ENCODE measurements around the gene MAPK12.

Gene MAPK12

DNA sequence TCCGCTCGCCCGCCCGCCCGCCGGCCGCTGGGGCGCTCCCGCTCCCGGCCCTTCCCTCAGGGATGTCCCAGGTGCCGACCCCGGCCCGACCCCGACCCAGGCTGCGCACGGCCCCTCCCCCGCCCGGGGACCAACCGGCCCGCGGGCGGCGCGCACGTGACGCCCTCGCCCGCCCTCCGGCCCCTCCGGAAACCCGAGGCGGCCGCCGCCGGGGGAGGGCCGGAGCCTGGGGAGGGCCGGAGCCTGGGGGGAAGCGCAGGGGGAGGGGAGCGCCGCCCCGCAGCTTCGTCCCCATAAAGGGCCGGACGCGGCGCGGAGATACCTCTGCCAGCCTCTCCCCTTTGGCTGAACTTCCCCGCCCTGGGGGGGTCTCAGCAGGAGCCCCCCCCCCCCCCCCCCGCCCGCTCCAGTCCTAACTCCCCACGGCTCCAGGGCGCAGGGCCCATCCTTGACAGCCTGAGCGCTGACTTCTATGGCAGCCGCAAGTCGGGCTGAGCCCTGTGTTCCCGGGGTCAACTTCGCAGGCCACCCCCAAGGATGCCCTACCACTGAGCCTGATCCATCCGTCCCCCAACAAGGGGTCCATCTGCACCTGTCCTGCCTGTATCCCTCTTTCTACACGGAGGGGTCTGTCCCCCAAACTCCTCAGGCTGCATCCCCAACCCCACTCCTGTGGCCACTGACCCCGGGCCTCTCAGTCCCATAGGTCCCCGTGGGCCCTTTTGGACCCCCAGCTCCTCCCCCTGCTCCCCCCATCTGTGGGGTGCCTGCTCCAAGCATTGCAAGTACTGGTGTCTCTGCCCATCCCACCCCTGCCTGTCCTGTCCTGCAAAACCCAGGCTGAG is at the start of gene MAPK12:
Gene MAPK12, minus strand, starts transcription at position 69 of the 845 bp plus-strand sequence. CDS start 174 bp downstream, outside the sequence.
- no peak for DNase-seq

- DNase-seq, result no peak
These were observed 49.5 kb upstream of the MAPK12 start for GRCh38 chr22:50310949-50311444.

- DNase-seq, result no peak
These were observed 48.7 kb upstream of the MAPK12 start for GRCh38 chr22:50310031-50310722.

- DNase-seq, result no peak
These were observed 48.1 kb upstream of the MAPK12 start for GRCh38 chr22:50309601-50309991.

DNA sequence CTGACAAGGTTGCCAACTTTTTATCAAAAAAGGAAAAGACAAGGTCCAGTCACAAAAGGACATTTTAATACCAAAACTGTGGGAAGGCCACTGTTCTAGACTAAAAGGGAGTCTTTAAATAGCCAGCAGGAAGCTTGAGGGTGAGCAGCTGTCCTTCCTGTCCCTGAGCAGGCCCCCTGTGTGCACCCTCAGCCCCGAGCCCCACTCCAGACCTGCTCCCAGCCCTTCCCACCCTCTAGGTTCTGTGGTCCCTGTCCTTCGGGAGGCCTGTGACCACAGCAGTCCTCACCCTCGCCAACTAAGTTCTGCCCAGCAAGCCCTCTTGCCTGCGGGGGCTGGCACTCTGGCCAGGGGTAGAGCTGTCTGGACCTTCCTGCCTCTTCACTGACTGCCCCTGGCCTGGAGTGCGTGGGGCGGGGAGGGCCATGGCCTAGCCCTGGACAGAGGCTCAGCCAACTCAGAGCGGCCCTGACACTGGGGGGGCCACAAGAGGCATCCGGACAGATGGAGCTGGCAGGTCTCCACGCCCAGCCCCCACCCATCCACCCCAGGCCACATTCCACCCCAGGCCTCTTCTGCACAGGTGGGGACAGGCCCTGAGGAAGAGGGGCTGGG is 47.6 kb upstream of the MAPK12 start:
- DNase-seq, result no peak

DNA sequence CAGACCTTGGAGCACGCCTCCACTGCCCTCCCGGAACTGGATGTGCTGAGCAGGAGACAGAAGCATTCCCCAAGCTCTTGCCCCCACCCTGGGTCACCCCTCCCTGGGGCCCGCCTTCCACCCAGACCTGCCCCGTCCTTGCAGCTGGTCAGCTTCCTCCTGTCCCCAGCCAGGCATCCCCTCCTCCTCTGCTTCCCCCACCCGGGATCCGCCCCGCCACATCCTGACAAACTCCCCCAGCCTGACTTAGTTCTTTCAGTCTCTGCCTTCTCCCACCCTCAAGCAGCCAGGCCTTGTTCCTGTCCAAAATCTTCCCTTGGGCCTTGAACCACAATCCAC is 47.1 kb upstream of the MAPK12 start:
- DNase-seq, result peak; percentile 80

GRCh38 chr22:50307890-50308596 is 46.6 kb upstream of the MAPK12 start:
- no peak for DNase-seq

GRCh38 chr22:50306753-50307749 is 45.6 kb upstream of the MAPK12 start, which contains the start of gene PLXNB2:
TSS of gene PLXNB2 (minus strand) at chr22:50307646. CDS start at chr22:50290584, 17,062 bp downstream.
- peak; percentile 26 for DNase-seq

DNA sequence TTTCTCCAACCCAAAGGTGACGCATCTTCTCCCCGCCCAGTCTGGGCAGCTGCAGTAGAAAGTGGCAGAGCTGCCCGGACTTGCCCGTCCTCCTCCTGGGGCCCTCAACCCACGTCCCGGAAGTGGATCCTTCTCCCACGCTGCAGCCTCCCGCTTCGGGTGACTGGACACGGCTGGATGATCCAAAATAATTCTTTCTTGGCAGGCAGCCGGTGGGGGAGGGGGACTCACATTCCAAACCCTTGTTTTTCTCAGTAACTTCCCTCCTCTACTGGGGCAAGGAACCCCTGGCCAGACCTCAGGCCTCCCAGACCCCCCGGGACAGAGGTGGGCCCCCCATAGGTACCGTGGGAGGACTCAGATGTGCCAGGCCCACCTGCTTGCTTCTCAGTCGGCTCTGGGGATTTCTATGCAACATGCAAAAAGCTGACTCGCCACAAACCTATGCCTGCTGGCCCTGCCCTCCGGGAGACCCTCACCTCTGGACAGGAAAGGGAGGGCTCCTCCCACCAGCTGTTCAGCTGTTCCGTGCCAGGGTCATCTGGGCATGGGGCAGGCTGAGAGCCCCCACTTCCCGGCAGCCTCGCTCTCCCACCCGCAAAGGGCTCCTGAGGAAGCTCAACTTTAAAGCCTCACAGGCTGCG is 44.6 kb upstream of the MAPK12 start:
- DNase-seq, result peak; percentile 29

DNA sequence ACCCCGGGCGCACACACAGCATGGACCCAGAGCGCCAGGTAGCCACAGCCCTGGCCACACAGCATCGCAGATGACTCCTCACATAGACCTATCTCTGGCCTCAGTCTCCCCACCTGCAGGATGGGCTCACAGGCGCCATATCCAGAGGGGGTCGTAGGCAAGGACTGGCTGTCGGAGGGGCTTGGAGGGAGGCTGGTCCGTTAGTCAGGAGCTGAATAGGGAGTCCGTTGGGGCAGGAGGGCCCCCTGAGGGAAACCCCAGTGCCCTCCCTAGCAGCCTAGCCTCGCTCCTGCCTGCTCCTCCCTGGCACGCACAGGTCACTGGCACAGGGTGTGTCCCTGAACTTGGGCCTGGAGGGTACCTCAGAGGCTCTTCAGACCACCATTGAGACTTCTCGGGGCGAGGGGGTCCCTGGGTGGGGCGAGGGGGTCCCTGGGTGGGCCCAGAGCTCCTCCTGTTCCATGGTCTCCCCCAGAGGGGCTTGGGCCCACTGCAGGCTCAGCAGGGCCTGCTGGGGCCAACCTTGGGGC is 44.0 kb upstream of the MAPK12 start:
- no peak for DNase-seq

DNA sequence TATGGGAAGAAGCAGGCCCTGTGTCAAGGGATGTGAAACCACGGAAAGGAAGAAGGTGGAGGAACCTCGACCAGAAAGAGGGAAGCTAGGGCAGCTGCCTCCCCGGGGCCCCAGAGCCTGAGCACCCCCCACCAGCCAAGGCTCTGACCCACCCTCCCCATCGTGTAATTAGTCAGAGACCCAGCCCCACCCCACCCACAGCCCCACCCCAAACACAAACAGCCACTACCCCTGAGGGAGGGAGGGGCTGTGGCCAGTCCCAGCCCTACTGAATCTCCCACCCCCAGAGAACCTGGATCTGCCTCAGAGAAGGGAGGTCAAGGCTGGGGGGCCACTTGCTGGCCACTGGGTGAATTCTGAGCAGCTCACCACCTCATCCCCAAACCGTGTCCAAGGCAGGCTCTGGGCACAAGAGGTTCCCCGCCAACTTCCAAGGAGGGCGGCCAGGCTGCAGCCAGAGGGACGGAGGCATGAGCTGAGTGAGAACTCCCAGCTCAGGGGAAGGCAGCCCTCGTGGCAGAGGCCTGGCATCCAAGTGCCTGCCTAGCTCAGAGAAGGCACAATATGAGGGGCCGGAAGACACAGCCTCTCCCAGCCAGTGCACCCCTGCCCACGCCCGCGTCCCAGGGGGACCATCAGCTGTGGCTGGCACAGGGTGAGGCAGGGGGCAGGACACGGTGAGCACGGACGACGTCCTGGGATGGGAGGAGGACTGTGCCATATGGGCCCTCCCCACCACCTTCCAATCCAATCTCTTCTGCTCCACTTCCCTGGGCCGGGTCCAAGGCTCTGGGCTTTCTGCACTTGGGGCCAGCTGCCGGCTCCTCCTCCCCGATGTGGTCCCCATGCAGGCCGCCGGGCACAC is 43.3 kb upstream of the MAPK12 start:
- no peak for DNase-seq

- peak; percentile 6 for DNase-seq
These were observed 42.5 kb upstream of the MAPK12 start for GRCh38 chr22:50303848-50304527.

DNA sequence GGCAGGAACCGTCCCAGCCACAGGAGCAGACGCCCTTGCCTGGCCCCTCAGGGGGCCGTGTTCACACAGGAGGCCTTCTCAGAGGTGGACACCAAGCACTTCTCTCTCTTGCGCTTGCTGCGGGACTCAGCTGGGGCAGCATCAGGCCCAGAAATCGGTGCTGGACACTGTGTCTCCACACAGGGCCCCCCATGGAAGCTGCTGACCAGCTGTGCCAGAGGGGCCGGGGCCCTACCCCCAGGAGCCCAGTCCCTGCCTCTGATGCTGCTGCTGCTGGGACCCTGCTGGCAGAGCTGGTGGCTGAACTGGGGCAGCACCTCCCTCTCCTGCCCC is 42.0 kb upstream of the MAPK12 start:
- DNase-seq, result no peak

DNA sequence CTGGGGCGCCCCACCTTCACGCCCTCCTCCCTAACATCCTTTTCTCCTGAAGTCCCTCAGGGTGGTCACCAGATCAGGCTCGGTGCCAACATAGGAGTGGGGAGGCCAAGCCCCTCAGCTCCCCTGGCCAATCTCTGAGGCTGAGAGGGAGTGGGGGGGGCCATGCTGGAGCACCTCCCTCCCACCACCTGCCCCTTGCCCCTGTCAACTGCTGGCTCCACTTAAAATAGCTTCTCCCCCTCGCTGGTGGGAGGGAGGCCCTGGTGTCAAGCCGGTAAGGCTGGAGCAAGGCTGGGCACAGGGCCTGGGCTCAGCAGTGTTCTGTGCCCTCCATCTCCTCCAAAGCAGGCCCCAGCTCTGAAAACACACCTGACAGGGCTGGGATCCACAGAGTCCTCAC is 41.1 kb upstream of the MAPK12 start:
- no peak for DNase-seq

DNA sequence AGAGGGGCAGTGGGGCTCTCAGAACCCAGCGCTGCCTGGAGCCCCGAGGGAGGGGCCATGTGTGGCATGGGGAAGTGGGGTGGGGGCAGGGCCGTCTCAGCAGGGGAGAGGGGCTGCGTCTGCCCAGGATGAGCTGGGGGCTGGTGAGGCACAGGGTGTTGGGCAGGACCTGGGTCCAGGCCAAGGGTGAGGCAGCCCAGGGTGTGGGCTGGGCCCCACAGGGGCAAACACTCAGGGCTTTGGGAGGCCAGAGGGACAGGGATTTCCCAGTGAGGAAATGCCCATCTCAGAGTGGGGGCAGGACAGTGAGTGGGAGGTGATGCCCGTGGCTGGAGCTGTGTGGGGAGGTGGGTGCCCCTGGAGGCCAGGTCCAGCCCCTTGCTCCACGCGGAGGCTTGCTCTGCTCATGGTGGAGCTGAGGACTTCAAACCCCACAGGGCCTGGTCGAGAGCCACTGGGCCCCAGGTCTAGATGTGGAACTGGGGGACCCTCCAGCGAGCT is 40.6 kb upstream of the MAPK12 start:
- DNase-seq, result no peak

DNA sequence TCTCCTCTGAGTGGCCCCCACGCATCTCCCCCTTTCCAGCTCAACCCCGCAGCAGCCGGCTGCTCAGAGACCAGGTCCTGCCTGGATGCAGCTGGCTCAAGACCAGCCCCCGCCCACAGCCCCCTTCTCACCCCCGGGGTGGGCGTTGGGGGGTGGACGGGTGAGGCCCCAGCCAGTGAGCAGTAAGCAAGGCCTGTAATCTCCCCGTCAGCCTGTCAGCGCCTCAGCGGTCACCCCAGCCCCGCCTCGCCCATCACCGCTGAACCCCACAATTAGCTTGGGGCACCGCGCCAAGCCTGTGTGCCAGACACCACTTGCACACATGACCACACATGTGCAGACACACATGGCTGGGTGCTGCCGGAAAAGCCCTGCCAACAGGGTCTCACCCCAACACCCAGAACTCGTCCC is 40.1 kb upstream of the MAPK12 start:
- DNase-seq, result no peak

DNA sequence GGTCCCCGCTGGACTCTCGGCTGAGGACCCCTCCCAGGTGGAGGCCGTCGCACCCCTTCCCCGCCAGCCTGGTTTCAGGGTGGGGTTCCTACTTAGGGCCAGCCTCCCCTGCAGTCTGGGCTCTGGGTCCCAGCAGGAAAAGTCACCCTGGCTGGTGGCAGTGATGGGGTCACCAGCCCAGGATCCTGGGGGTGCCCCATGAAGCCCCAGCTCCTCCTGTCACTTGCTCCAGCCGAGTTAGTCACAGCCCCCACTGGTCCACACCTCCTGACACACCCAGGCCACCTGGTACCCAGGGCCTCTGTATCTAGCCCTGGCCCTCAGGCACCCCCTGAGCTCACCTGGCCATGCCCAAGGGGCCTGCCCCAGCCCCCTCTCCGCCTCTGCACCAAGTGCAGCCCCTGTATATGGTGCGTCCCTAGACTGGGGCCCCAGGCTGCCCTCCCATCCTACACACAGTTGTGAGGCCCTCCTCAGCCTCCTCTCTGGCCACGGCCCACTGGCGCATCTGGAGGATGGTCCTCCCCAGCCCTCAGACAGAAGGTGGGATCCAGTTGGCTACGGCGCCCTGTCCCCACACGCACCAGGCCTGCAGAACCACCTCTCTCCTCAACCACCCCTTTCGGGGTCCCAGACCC is 39.3 kb upstream of the MAPK12 start:
- no peak for DNase-seq

DNA sequence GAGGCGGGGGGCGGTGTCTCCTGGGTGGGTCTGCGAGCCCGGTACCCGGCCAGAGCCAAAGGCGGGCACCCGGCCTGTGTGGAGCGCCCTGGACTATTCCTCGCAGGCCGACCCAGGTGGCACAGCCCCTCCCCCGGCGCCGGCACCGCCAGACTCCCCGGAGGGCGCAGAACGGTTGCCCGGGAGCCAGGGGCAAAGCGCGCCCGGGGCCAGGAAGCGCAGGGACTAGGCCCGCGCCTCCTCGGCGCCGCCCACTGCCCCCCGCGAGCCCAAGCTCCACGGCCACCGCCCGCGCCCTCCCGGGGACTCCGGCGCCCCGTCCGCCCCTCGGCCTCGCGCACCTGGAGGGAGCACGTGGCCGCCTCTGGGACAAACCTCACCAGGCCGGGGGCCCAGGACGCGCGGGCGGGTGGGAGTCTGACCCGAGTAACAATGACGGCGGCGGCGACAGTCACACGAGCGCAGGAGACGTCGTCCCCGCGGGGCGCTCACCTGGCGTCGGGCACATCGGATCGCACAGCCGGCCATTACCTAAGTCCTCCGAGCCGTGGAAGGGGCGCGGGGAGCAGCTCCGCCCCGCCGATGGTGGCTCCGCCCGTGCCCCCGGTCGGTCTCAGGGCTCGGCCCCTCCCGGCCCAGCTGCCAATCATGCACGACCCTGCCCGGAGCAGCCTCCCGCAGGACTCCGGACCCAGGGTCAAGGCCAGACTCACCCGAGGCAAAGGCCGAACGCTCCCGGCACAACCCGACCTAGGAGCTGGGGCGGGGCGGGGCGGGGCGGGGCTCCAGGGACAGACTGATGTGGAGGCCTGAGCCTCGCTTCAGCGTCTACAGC is 38.5 kb upstream of the MAPK12 start:
- DNase-seq, result no peak
